GM12878 (cell line): ENCODE data around the gene SPRN. TPM values are rescaled to one million over a fixed set of nuclear protein-coding genes. Genes with fewer than 3 reads are reported as not detected.

ENCODE experiments used
- ATF3 ChIP-seq: IDR thresholded peaks from 2 replicates; pipeline ENCODE4 v1.6.1; 2011; ENCODE audit warnings: low read depth, mild to moderate bottlenecking, low read length, moderate library complexity, borderline replicate concordance; ENCODE audit errors: extremely low read depth
- CBFB ChIP-seq: IDR thresholded peaks from 2 replicates; pipeline ENCODE4 v1.6.1; 2016; ENCODE audit warnings: antibody characterized with exemption, low read depth
- CHD4 ChIP-seq: fragments of 200-600 bp; sonication (generic); IDR thresholded peaks from 2 replicates; pipeline ENCODE4 v1.6.1; 2016; ENCODE audit warnings: mild to moderate bottlenecking
- E2F4 ChIP-seq: IDR thresholded peaks from 2 replicates; pipeline ENCODE4 v1.6.1; 2012; ENCODE audit warnings: low read depth, low read length, improper control_type of control experiment
- HCFC1 ChIP-seq: fragments of 150-350 bp; IDR thresholded peaks from 2 replicates; pipeline ENCODE4 v1.6.1; 2014; ENCODE audit warnings: low read length
- IRF3 ChIP-seq: fragments of 450-650 bp; IDR thresholded peaks from 2 replicates; pipeline ENCODE4 v1.6.1; 2014; ENCODE audit warnings: mild to moderate bottlenecking
- KDM1A ChIP-seq: fragments of 200-600 bp; sonication (generic); IDR thresholded peaks from 2 replicates; pipeline ENCODE4 v1.6.1; 2016; ENCODE audit warnings: borderline replicate concordance
- MAX ChIP-seq: IDR thresholded peaks from 2 replicates; pipeline ENCODE4 v1.6.1; 2012; ENCODE audit warnings: low read depth, low read length, improper control_type of control experiment
- MEF2A ChIP-seq: IDR thresholded peaks from 2 replicates; pipeline ENCODE4 v1.6.1; 2011; ENCODE audit warnings: low read depth, mild to moderate bottlenecking, low read length, moderate library complexity; ENCODE audit not compliant: insufficient read depth
- NBN ChIP-seq: fragments of 450-650 bp; IDR thresholded peaks from 2 replicates; pipeline ENCODE4 v1.6.1; 2016
- NR2C2 ChIP-seq: IDR thresholded peaks from 2 replicates; pipeline ENCODE4 v1.6.1; 2011; ENCODE audit warnings: borderline replicate concordance, low read depth; ENCODE audit not compliant: control insufficient read depth, insufficient read length
- POLR2A ChIP-seq: IDR thresholded peaks from 2 replicates; pipeline ENCODE4 v1.6.1; 2011; ENCODE audit warnings: low read depth, mild to moderate bottlenecking, low read length
- RB1 ChIP-seq: fragments of 450-650 bp; formaldehyde crosslinking; IDR thresholded peaks from 2 replicates; pipeline ENCODE4 v1.6.1; 2017; ENCODE audit warnings: mild to moderate bottlenecking, borderline replicate concordance
- RELA ChIP-seq: fragments of 450-650 bp; IDR thresholded peaks from 2 replicates; pipeline ENCODE4 v1.8.0; 2014; ENCODE audit warnings: borderline replicate concordance; ENCODE audit not compliant: partially characterized antibody
- SIX5 ChIP-seq: IDR thresholded peaks from 2 replicates; pipeline ENCODE4 v1.6.1; 2011; ENCODE audit warnings: mild to moderate bottlenecking, low read depth, low read length, moderate library complexity; ENCODE audit not compliant: severe bottlenecking
- SRF ChIP-seq, 2 experiments: IDR thresholded peaks; 2 replicates each; pipeline ENCODE4 v1.6.1; 2011; ENCODE audit warnings: low read depth in 2 of 2, low read length in 2 of 2, mild to moderate bottlenecking in 1 of 2, moderate library complexity in 1 of 2
- SUZ12 ChIP-seq: fragments of 200-600 bp; sonication (generic); IDR thresholded peaks from one replicate; pipeline ENCODE4 v1.6.1; 2018; ENCODE audit warnings: antibody characterized with exemption, mild to moderate bottlenecking; ENCODE audit not compliant: unreplicated experiment
- TAF1 ChIP-seq: IDR thresholded peaks from 2 replicates; pipeline ENCODE4 v1.6.1; 2011; ENCODE audit warnings: mild to moderate bottlenecking, low read depth, low read length, borderline replicate concordance
- ZBTB33 ChIP-seq: fragments of 450-650 bp; IDR thresholded peaks from 2 replicates; pipeline ENCODE4 v1.6.1; 2017; ENCODE audit warnings: mild to moderate bottlenecking
- ZNF24 ChIP-seq: fragments of 450-650 bp; IDR thresholded peaks from 2 replicates; pipeline ENCODE4 v1.6.1; 2017; ENCODE audit warnings: antibody characterized with exemption, mild to moderate bottlenecking
- ZNF384 ChIP-seq: IDR thresholded peaks from 2 replicates; pipeline ENCODE4 v1.6.1; 2012; ENCODE audit warnings: low read depth, mild to moderate bottlenecking, low read length, improper control_type of control experiment, borderline replicate concordance
- ZNF622 ChIP-seq: fragments of 450-650 bp; IDR thresholded peaks from 2 replicates; pipeline ENCODE4 v1.6.1; 2017; ENCODE audit warnings: mild to moderate bottlenecking, inconsistent platforms
- ZNF687 ChIP-seq: fragments of 450-650 bp; IDR thresholded peaks from 2 replicates; pipeline ENCODE4 v1.6.1; 2017; ENCODE audit warnings: mild to moderate bottlenecking, moderate library complexity
- polyA plus RNA-seq, 11 experiments: library from polyadenylated mRNA; depleted of rRNA in 4 of 11; unstranded in 6 of 11; stranded (reverse) in 5 of 11; fragments of >200 nt; fragmentation: Nextera tagmentation in 4 of 11; fragmentation: Illumina TruSeq in 1 of 11; extraction: Ambion mirVana in 4 of 11; extraction: Trizol in 1 of 11; gene quantifications; 1 replicate in 1 of 11; 2 replicates in 10 of 11; pipeline versions ENCODE4 v1.2.1 to v1.2.3, GENCODE V29; 2011 to 2016; ENCODE audit warnings: inconsistent platforms in 2 of 11, missing spikeins in 2 of 11, low read depth in 1 of 11
- total RNA-seq, 4 experiments: library from RNA; depleted of rRNA in 3 of 4; stranded (reverse); fragments of >200 nt in 3 of 4; fragmentation: Illumina TruSeq in 1 of 4; extraction: Trizol in 1 of 4; gene quantifications; 2 replicates each; pipeline versions ENCODE4 v1.2.1 to v1.2.3, GENCODE V29; 2013 to 2021

The SPRN gene
- total and polyA plus RNA-seq, 10 of the 15 experiments (the other 5 are each of a cell fraction or from before 2014, with no cell fraction given): 0.03 to 0.96 (median 0.46) TPM; not detected in 6

GRCh38 chr10:133394064-133394663, 30.3 kb downstream of the SPRN start, which contains the start of gene MTG1 (continued):
- TF ChIP-seq NR2C2 (no peak), SRF (IDR thresholded peaks at IDR 0.05; ENCODE audit: low read depth in 2 of 2, low read length in 2 of 2) (peak; percentile 50 to 77; a peak in 2 of 4 replicates), SIX5 (peak; percentile 53), CHD4 (no peak), ZNF622 (no peak), ZNF687 (peak; percentile 86), RELA (peak; percentile 79), SUZ12 (no peak), TAF1 (peak; percentile 69; the same call in 1 of the 2 replicates), E2F4 (peak; percentile 71), ATF3 (peak; percentile 41; the same call in 1 of the 2 replicates), RB1 (peak; percentile 97; the same call in 1 of the 2 replicates), IRF3 (0 out of 2 replicates have a peak, but pooled peaks have one; percentile 6), POLR2A (peak; percentile 91), ZNF384 (no peak), KDM1A (no peak), MAX (peak; percentile 93), CBFB (no peak), ZBTB33 (no peak), HCFC1 (peak; percentile 78), ZNF24 (no peak), MEF2A (no peak), NBN (peak; percentile 68)
